NB4 (cell line): ENCODE results near the gene BRF1.

Experiments used
- DNase-seq: peaks from one replicate; pipeline ENCODE4 v3.0.0; 2010; ENCODE audit warnings: low read depth
- H3K4me3 ChIP-seq: one replicate; pipeline ENCODE4 v1.5.1; 2011; ENCODE audit warnings: mild to moderate bottlenecking, low read depth, low read length, moderate library complexity
- MYC ChIP-seq: IDR thresholded peaks from 2 replicates; pipeline ENCODE4 v1.6.1; 2011; ENCODE audit warnings: low read depth, low read length
- POLR2A ChIP-seq: IDR thresholded peaks from 2 replicates; pipeline ENCODE4 v1.6.1; 2011; ENCODE audit warnings: mild to moderate bottlenecking; ENCODE audit not compliant: insufficient read length; ENCODE audit errors: extremely low read depth
- TF ChIP-seq, protein P1 (sequence below): IDR thresholded peaks from one replicate; pipeline ENCODE4 v1.5.1; 2012; ENCODE audit warnings: low read depth, low read length
- TF ChIP-seq, protein P2 (sequence below): IDR thresholded peaks from 2 replicates; pipeline ENCODE4 v1.6.1; 2011; ENCODE audit warnings: low read depth, low read length

Gene BRF1

DNA sequence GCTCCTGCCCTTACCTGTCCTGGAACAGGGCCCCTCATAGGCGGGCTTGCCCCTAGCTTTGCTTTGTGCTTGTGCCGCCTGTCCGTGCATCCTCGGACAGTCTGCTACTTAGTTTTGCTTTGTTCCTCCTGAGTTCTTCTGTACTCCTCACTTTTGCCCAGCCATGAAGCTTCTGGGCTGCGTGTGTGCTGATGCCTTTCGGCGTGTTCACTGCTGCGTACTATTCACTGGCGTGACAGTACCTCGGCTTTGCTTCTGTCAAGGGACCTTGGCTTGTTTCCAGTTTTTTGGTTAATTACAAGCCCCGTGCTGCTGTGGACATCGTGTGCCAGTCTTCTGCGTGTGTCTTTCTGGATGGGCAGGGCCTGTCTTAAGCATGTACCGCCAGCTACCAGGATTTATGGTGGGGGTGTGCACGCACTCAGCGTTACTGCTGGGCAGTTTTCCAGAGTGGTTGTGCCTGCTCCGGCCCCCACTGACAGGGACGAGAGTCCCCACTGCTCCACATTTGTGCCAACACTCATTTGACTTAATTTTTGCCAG is 16.2 kb upstream of the BRF1 start:
- TF ChIP-seq, protein P1, sequence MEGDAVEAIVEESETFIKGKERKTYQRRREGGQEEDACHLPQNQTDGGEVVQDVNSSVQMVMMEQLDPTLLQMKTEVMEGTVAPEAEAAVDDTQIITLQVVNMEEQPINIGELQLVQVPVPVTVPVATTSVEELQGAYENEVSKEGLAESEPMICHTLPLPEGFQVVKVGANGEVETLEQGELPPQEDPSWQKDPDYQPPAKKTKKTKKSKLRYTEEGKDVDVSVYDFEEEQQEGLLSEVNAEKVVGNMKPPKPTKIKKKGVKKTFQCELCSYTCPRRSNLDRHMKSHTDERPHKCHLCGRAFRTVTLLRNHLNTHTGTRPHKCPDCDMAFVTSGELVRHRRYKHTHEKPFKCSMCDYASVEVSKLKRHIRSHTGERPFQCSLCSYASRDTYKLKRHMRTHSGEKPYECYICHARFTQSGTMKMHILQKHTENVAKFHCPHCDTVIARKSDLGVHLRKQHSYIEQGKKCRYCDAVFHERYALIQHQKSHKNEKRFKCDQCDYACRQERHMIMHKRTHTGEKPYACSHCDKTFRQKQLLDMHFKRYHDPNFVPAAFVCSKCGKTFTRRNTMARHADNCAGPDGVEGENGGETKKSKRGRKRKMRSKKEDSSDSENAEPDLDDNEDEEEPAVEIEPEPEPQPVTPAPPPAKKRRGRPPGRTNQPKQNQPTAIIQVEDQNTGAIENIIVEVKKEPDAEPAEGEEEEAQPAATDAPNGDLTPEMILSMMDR = no peak
- no peak for TF ChIP-seq POLR2A
- TF ChIP-seq, protein P2, sequence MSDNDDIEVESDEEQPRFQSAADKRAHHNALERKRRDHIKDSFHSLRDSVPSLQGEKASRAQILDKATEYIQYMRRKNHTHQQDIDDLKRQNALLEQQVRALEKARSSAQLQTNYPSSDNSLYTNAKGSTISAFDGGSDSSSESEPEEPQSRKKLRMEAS = no peak
- TF ChIP-seq MYC = no peak
- H3K4me3 ChIP-seq = no peak overlapping the region
- DNase-seq = no peak

DNA sequence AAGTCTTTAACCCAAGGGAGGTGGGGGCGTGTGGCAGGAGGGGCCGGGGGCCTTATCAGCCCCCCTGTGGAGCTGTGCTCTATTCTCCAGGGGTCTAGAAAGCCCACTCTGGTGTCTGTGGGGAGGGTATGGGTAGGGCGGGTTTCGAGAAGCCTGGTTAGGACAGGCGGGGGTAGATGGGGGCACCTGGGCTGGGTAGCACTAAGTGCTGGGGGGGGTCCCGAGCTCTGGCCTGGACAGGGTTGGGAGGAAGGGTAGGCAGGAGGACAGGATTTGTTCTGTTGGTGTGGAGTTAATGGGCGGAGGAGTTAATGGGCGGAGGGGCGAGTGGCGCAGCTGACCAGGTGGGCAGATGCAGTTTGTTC is 15.8 kb upstream of the BRF1 start:
- DNase-seq = no peak
- TF ChIP-seq MYC = no peak
- TF ChIP-seq, protein P1 = no peak
- TF ChIP-seq POLR2A = no peak
- TF ChIP-seq, protein P2 = no peak
- H3K4me3 ChIP-seq = no peak overlapping the region

DNA sequence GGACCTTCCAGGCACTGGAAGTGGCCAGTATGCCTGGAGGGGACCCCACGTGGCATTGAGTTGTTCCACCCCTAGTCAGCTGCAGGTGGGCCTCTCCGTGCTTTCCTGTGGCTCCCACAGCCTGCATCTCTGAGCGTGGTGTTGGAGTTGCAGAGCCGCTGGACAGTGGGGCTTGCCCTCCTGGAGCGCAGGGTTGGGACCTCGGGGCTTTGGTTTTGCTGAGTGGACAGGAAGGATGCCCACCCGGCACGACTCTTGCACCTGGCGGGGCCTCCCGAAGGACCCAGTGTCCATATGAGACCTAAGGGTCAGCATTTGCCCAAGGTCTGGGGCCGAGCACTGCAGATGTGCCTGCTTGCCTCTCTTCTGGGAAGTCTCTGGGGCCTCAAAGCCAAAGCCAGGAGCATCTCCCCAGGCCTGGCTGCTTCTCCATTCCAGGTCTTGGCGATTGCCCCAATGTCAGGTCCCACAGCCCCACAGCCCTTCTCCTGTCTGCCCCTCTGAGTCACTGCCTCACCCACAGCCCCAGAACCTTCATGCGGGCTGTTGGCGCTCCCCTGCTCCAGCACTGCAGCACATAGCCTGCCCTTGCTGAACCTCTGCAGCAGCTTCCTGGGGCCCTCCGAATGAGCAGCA is 15.3 kb upstream of the BRF1 start:
- H3K4me3 ChIP-seq = no peak overlapping the region
- peak; percentile 71 for DNase-seq
- TF ChIP-seq POLR2A (no peak), MYC (no peak)
- TF ChIP-seq, protein P1 = no peak
- TF ChIP-seq, protein P2 = no peak

DNA sequence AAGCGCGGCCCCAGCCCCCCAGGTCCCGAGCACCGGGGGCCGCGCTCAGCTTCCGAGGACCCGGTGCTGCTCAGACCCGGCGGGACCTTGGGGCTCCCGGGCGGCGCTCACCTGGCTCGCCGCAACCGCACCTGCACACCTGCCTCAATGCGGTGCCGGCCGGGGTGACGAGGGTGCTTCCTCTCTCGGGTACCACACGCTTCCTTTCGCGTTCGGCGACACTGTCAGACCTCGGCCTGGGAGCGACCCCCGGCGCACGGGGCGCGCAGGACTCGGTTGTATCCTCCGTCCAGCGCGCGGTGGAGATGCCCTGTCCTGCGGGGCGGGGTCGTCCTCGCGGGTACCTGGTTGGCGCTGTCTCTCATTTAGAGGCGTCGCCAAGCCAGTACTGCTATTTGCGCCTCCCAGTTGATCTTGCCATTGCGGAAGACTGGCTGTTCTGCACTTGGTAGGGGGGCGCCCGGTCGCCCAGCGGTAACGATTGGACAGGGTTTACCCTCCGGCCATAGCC is 14.5 kb upstream of the BRF1 start:
- no peak for TF ChIP-seq MYC
- TF ChIP-seq POLR2A = no peak
- TF ChIP-seq, protein P1 = no peak
- TF ChIP-seq, protein P2 = no peak
- peak; percentile 33 for DNase-seq
- H3K4me3 ChIP-seq = peak overlapping the region; percentile 36

DNA sequence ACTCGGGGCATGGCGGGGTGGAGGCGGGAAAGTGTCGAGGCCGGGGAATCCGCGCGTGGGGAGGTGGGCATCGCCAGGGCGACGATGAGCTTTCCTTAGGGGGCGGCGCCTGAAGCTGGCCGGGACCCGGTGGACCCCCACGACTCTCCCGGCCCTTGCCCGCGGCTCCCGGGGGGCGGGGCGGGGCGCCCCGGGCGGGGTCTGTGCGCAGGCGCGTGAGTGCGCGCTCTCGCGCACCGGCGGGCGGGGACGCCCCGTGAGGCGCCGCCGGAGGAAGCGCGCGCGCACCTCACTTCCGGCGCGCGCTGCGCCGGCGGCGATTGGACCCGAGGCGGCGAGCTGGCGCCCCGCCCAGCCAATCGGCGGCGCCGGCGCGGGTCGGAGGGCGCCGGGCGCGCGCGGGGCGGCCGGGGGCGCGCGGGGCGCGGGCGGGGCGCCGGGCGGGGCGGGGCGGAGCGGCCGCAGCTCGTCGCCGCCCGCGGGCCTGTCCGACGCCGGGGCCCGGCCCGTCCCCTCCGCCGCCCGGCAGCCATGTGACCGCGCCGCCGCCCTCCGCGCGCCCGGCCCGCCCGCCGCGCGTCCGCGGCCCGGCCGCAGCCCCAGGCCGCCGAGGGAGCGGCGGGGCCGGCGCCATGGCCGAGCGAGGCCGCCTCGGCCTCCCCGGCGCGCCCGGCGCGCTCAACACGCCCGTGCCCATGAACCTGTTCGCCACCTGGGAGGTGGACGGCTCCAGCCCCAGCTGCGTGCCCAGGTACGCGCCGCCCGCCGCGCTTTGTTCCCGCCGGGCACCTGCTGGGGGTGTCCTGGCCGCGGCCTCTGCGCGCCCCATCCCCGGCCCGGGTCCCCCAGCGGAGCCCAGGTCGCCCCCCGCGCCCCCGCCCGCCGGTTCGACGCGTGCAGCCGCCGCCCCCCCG is 13.7 kb upstream of the BRF1 start, which contains the start of gene PACS2:
Gene PACS2, plus strand, starts transcription at position 462 of the 914 bp plus-strand sequence. Its CDS starts 171 bp downstream, at position 633.
- peak within 1 kb of the TSS; percentile 42 for H3K4me3 ChIP-seq
- TF ChIP-seq MYC = no peak
- TF ChIP-seq, protein P1 = no peak
- TF ChIP-seq, protein P2 = no peak
- TF ChIP-seq POLR2A = no peak
- DNase-seq = peak; percentile 85
